ENCODE results near the gene CXCL14. TPM values are rescaled to one million over a fixed set of nuclear protein-coding genes. Genes with fewer than 3 reads are reported as not detected.

Gene CXCL14
- total RNA-seq, 1 donor from 2014 or later, result 45.3 TPM

GRCh38 chr5:135574493-135574892 lies 4.3 kb downstream of the CXCL14 start:
- no peaks in the 10 kb centered on the region for H3K27me3 ChIP-seq

GRCh38 chr5:135571902-135572301 lies 6.9 kb downstream of the CXCL14 start:
- no peaks in the 10 kb centered on the region for H3K9me3 ChIP-seq
- H3K27me3 ChIP-seq, result no peaks in the 10 kb centered on the region
- intact Hi-C loops (cut with DNase I), result no loop called here
- no peak overlapping the region for H3K27ac ChIP-seq
- no peaks in the 10 kb centered on the region for H3K4me1 ChIP-seq
- no peak overlapping the region for H3K4me3 ChIP-seq
- no peak for TF ChIP-seq CTCF (IDR thresholded peaks at IDR 0.05)
- no peak for DNase-seq (ENCODE audit: low spot score in 2 of 2)
- no peaks in the 10 kb centered on the region for H3K36me3 ChIP-seq

More at GRCh38 chr5:135574493-135574892, 4.3 kb downstream of the CXCL14 start:
- Histone ChIP-seq H3K9me3 (no peaks in the 10 kb centered on the region), H3K4me3 (no peak overlapping the region), H3K36me3 (no peaks in the 10 kb centered on the region), H3K4me1 (no peaks in the 10 kb centered on the region), H3K27ac (no peak overlapping the region)
- intact Hi-C loops (cut with DNase I), result no loop called here
- DNase-seq (ENCODE audit: low spot score in 2 of 2), result no peak
- no peak for TF ChIP-seq CTCF (IDR thresholded peaks at IDR 0.05)

GRCh38 chr5:135571066-135571609 lies 7.7 kb downstream of the CXCL14 start:
- Histone ChIP-seq H3K27me3 (no peaks in the 10 kb centered on the region), H3K4me3 (no peak overlapping the region), H3K9me3 (no peaks in the 10 kb centered on the region), H3K27ac (no peak overlapping the region), H3K4me1 (no peaks in the 10 kb centered on the region), H3K36me3 (no peaks in the 10 kb centered on the region)
- intact Hi-C loops (cut with DNase I), result no loop called here
- TF ChIP-seq CTCF (IDR thresholded peaks at IDR 0.05), result no peak
- no peak for DNase-seq (ENCODE audit: low spot score in 2 of 2)

GRCh38 chr5:135570453-135570764 lies 8.4 kb downstream of the CXCL14 start:
- no peak overlapping the region for H3K27ac ChIP-seq
- intact Hi-C loops (cut with DNase I), result no loop called here
- H3K4me3 ChIP-seq, result no peak overlapping the region
- no peaks in the 10 kb centered on the region for H3K4me1 ChIP-seq
- no peak for TF ChIP-seq CTCF (IDR thresholded peaks at IDR 0.05)
- H3K36me3 ChIP-seq, result no peaks in the 10 kb centered on the region
- no peak for DNase-seq (ENCODE audit: low spot score in 2 of 2)
- no peaks in the 10 kb centered on the region for H3K9me3 ChIP-seq
- H3K27me3 ChIP-seq, result no peaks in the 10 kb centered on the region

GRCh38 chr5:135569755-135570452 lies 8.9 kb downstream of the CXCL14 start:
- Histone ChIP-seq H3K27me3 (no peaks in the 10 kb centered on the region), H3K9me3 (no peaks in the 10 kb centered on the region), H3K4me3 (no peak overlapping the region), H3K36me3 (no peaks in the 10 kb centered on the region), H3K27ac (no peak overlapping the region), H3K4me1 (no peaks in the 10 kb centered on the region)
- peak in 2 of 3 experiments; percentile 10 to 24 for TF ChIP-seq CTCF (IDR thresholded peaks at IDR 0.05)
- no peak for DNase-seq (ENCODE audit: low spot score in 2 of 2)
- intact Hi-C loops (cut with DNase I), result no loop called here
